GM12878 (cell line): Measurements from ENCODE around the gene PTPRN2. TPM values are rescaled to one million over a fixed set of nuclear protein-coding genes. Genes with fewer than 3 reads are reported as not detected.

Source experiments
- ATAC-seq: fragments of 200-7000 bp; cut with Tn5 transposase; 3 replicates; pipeline ENCODE4 v1.9.1; 2020; ENCODE audit warnings: mild to moderate bottlenecking, moderate library complexity
- BruUV-seq: library from RNA; stranded (reverse); fragments of 400-500 nt; replicated peaks from 2 replicates; lab custom pipeline; 2021; lab: Mats Ljungman, UMichigan
- CTCF ChIA-PET: fragments of 300-600 bp; sonication (Branson Sonifier 250); formaldehyde crosslinking; extraction: SDS; loops from one replicate; lab custom pipeline; 2021; ENCODE audit warnings: inconsistent platforms; lab: Yijun Ruan, JAX
- POLR2A ChIA-PET: fragments of 350-600 bp; formaldehyde crosslinking; extraction: SDS; loops from one replicate; lab custom pipeline; 2021; ENCODE audit warnings: inconsistent platforms; lab: Charles Lee
- RAD21 ChIA-PET: fragments of 300-600 bp; sonication (Branson Sonifier 250); formaldehyde crosslinking; loops from one replicate; lab custom pipeline; 2023; ENCODE audit warnings: antibody characterized with exemption; ENCODE audit not compliant: unreplicated experiment; lab: Charles Lee
- SMC1A ChIA-PET: fragments of 300-600 bp; sonication (Branson Sonifier 250); formaldehyde crosslinking; loops from one replicate; lab custom pipeline; 2023; ENCODE audit not compliant: unreplicated experiment, uncharacterized antibody; lab: Charles Lee
- DNase-seq: peaks from one replicate; pipeline ENCODE4 v3.0.0-alpha.2; 2011; ENCODE audit warnings: low read depth, low spot score
- FAIRE-seq: peaks from 3 replicates; lab custom pipeline; 2011; peaks lifted over from hg19 to GRCh38; lab: Jason Lieb, UNC
- H2AFZ ChIP-seq: 2 replicates; pipeline ENCODE4 v1.6.0; 2011; ENCODE audit warnings: low read depth, low read length, control low read depth; ENCODE audit not compliant: control insufficient read depth
- H3K27ac ChIP-seq: 2 replicates; pipeline ENCODE4 v1.5.1; 2011; ENCODE audit warnings: control low read depth; ENCODE audit not compliant: control insufficient read depth, insufficient read depth
- H3K27me3 ChIP-seq, 2 experiments: replicated peaks in 1 of 2; 2 replicates each; pipeline versions ENCODE4 v1.6.0 to v1.6.1; 2011; ENCODE audit warnings: low read length in 1 of 2; ENCODE audit not compliant: control insufficient read depth in 2 of 2, insufficient read depth in 2 of 2
- H3K36me3 ChIP-seq, 2 experiments: 2 replicates each; pipeline ENCODE4 v1.5.1; 2011; ENCODE audit warnings: low read length in 1 of 2; ENCODE audit not compliant: control insufficient read depth in 2 of 2, insufficient read depth in 2 of 2
- H3K4me1 ChIP-seq: 2 replicates; pipeline ENCODE4 v1.6.1; 2011; ENCODE audit warnings: mild to moderate bottlenecking, low read length, moderate library complexity, mixed read lengths; ENCODE audit not compliant: control insufficient read depth, insufficient read depth
- H3K4me2 ChIP-seq: 2 replicates; pipeline ENCODE4 v1.6.0; 2011; ENCODE audit warnings: control low read depth; ENCODE audit not compliant: control insufficient read depth, insufficient read depth
- H3K4me3 ChIP-seq: fragments of 200-600 bp; sonication (generic); 2 replicates; pipeline ENCODE4 v1.5.1; 2016
- H3K79me2 ChIP-seq: 2 replicates; pipeline ENCODE4 v1.6.0; 2011; ENCODE audit warnings: low read length; ENCODE audit not compliant: control insufficient read depth, insufficient read depth
- H3K9ac ChIP-seq: 2 replicates; pipeline ENCODE4 v1.8.0; 2011; ENCODE audit warnings: low read length, control low read depth, mixed read lengths; ENCODE audit not compliant: control insufficient read depth, insufficient read depth
- H3K9me3 ChIP-seq: replicated peaks from 3 replicates; pipeline ENCODE4 v1.5.1; 2011; ENCODE audit warnings: mild to moderate bottlenecking, low read length; ENCODE audit not compliant: control insufficient read depth, insufficient read depth
- H4K20me1 ChIP-seq: 2 replicates; pipeline ENCODE4 v1.6.0; 2011; ENCODE audit not compliant: control insufficient read depth, insufficient read depth
- CHD2 ChIP-seq: IDR thresholded peaks from 2 replicates; pipeline ENCODE4 v1.6.1; 2011; ENCODE audit warnings: low read depth, low read length, improper control_type of control experiment, borderline replicate concordance
- DPF2 ChIP-seq: fragments of 450-650 bp; IDR thresholded peaks from 2 replicates; pipeline ENCODE4 v1.6.1; 2017; ENCODE audit warnings: mild to moderate bottlenecking
- JUNB ChIP-seq: IDR thresholded peaks from 2 replicates; pipeline ENCODE4 v1.6.1; 2016; ENCODE audit warnings: antibody characterized with exemption, mild to moderate bottlenecking
- MEF2B ChIP-seq: fragments of 450-650 bp; IDR thresholded peaks from 2 replicates; pipeline ENCODE4 v1.6.1; 2018; ENCODE audit warnings: mild to moderate bottlenecking, moderate library complexity; ENCODE audit not compliant: partially characterized antibody, poor library complexity, severe bottlenecking
- MTA3 ChIP-seq: IDR thresholded peaks from 2 replicates; pipeline ENCODE4 v1.6.1; 2012; ENCODE audit warnings: low read length, inconsistent platforms, borderline replicate concordance
- NFYB ChIP-seq: IDR thresholded peaks from 2 replicates; pipeline ENCODE4 v1.6.1; 2011; ENCODE audit warnings: low read depth, mild to moderate bottlenecking, low read length, improper control_type of control experiment, moderate library complexity; ENCODE audit not compliant: insufficient read depth
- PML ChIP-seq: IDR thresholded peaks from 2 replicates; pipeline ENCODE4 v1.6.1; 2012; ENCODE audit warnings: low read length, inconsistent platforms
- YY1 ChIP-seq: IDR thresholded peaks from 2 replicates; pipeline ENCODE4 v1.6.1; 2011; ENCODE audit warnings: low read depth, mild to moderate bottlenecking, low read length
- WGBS: methylation state at CpG from one replicate; pipeline ENCODE4 v1.1.6; 2016; ENCODE audit warnings: low lambda C conversion rate; ENCODE audit not compliant: insufficient replicate concordance, insufficient coverage; ENCODE audit errors: missing lambda C conversion rate; 5-methylcytosine and 5-hydroxymethylcytosine counted together
- in situ Hi-C: fragments of 300-500 bp; cut with MboI; formaldehyde crosslinking; loops from 9 replicates; pipeline ENCODE4 v1.14.3; 2018; ENCODE audit warnings: mixed read lengths
- intact Hi-C: fragments of 100-400 bp; cut with micrococcal nuclease; formaldehyde crosslinking; loops from one replicate; pipeline ENCODE4 v1.14.2; 2022; ENCODE audit not compliant: unreplicated experiment
- polyA plus RNA-seq, 11 experiments: library from polyadenylated mRNA; depleted of rRNA in 4 of 11; unstranded in 6 of 11; stranded (reverse) in 5 of 11; fragments of >200 nt; fragmentation: Nextera tagmentation in 4 of 11; fragmentation: Illumina TruSeq in 1 of 11; extraction: Ambion mirVana in 4 of 11; extraction: Trizol in 1 of 11; gene quantifications; 1 replicate in 1 of 11; 2 replicates in 10 of 11; pipeline versions ENCODE4 v1.2.1 to v1.2.3, GENCODE V29; 2011 to 2016; ENCODE audit warnings: inconsistent platforms in 2 of 11, missing spikeins in 2 of 11, low read depth in 1 of 11
- total RNA-seq, 4 experiments: library from RNA; depleted of rRNA in 3 of 4; stranded (reverse); fragments of >200 nt in 3 of 4; fragmentation: Illumina TruSeq in 1 of 4; extraction: Trizol in 1 of 4; gene quantifications; 2 replicates each; pipeline versions ENCODE4 v1.2.1 to v1.2.3, GENCODE V29; 2013 to 2021
- TF ChIP-seq, protein P1 (sequence below): fragments of 450-650 bp; formaldehyde crosslinking; IDR thresholded peaks from 2 replicates; pipeline ENCODE4 v1.4.0; 2020; ENCODE audit warnings: mild to moderate bottlenecking, moderate library complexity
- TF ChIP-seq, protein P2 (sequence below): fragments of 450-650 bp; IDR thresholded peaks from 2 replicates; pipeline ENCODE4 v1.6.1; 2016; ENCODE audit warnings: mild to moderate bottlenecking, moderate library complexity, borderline replicate concordance
- TF ChIP-seq, protein P3 (sequence below): IDR thresholded peaks from 2 replicates; pipeline ENCODE4 v1.6.1; 2012; ENCODE audit warnings: improper control_type of control experiment, low read depth, low read length; ENCODE audit not compliant: insufficient replicate concordance

Gene PTPRN2
- total and polyA plus RNA-seq, 10 of the 15 experiments (the other 5 are each of a cell fraction or from before 2014, with no cell fraction given): 5.4 TPM; not detected in 9

DNA sequence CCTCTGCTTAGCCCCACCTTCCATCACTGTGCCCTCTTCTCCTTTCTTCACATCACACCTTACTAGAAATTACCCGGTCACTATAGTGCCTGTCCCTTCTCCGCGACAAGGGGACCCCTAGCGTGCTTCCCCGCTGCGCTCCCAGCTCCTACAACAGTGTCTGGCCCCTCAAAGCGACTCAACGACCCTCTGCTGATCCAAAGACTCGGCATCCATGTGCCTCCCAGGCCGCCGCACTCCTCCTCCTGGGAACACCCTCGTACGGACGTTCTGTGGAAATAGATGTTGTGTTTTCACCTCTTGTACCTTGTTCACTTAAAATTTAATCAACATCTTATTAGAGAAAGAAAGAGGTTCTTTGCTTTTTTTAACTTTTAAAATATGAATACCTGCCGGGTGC, 787.3 kb downstream of the PTPRN2 start:
- RAD21 ChIA-PET: no interaction called here
- in situ Hi-C loops: no loop called here
- BruUV-seq: no TSS peak
- TF ChIP-seq CHD2 (no peak), YY1 (no peak), JUNB (no peak), MEF2B (no peak), DPF2 (no peak), MTA3 (no peak), NFYB (no peak), PML (no peak)
- TF ChIP-seq, protein P1, sequence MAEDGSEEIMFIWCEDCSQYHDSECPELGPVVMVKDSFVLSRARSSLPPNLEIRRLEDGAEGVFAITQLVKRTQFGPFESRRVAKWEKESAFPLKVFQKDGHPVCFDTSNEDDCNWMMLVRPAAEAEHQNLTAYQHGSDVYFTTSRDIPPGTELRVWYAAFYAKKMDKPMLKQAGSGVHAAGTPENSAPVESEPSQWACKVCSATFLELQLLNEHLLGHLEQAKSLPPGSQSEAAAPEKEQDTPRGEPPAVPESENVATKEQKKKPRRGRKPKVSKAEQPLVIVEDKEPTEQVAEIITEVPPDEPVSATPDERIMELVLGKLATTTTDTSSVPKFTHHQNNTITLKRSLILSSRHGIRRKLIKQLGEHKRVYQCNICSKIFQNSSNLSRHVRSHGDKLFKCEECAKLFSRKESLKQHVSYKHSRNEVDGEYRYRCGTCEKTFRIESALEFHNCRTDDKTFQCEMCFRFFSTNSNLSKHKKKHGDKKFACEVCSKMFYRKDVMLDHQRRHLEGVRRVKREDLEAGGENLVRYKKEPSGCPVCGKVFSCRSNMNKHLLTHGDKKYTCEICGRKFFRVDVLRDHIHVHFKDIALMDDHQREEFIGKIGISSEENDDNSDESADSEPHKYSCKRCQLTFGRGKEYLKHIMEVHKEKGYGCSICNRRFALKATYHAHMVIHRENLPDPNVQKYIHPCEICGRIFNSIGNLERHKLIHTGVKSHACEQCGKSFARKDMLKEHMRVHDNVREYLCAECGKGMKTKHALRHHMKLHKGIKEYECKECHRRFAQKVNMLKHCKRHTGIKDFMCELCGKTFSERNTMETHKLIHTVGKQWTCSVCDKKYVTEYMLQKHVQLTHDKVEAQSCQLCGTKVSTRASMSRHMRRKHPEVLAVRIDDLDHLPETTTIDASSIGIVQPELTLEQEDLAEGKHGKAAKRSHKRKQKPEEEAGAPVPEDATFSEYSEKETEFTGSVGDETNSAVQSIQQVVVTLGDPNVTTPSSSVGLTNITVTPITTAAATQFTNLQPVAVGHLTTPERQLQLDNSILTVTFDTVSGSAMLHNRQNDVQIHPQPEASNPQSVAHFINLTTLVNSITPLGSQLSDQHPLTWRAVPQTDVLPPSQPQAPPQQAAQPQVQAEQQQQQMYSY (CRISPR knock-in tag): no peak
- TF ChIP-seq, protein P2, sequence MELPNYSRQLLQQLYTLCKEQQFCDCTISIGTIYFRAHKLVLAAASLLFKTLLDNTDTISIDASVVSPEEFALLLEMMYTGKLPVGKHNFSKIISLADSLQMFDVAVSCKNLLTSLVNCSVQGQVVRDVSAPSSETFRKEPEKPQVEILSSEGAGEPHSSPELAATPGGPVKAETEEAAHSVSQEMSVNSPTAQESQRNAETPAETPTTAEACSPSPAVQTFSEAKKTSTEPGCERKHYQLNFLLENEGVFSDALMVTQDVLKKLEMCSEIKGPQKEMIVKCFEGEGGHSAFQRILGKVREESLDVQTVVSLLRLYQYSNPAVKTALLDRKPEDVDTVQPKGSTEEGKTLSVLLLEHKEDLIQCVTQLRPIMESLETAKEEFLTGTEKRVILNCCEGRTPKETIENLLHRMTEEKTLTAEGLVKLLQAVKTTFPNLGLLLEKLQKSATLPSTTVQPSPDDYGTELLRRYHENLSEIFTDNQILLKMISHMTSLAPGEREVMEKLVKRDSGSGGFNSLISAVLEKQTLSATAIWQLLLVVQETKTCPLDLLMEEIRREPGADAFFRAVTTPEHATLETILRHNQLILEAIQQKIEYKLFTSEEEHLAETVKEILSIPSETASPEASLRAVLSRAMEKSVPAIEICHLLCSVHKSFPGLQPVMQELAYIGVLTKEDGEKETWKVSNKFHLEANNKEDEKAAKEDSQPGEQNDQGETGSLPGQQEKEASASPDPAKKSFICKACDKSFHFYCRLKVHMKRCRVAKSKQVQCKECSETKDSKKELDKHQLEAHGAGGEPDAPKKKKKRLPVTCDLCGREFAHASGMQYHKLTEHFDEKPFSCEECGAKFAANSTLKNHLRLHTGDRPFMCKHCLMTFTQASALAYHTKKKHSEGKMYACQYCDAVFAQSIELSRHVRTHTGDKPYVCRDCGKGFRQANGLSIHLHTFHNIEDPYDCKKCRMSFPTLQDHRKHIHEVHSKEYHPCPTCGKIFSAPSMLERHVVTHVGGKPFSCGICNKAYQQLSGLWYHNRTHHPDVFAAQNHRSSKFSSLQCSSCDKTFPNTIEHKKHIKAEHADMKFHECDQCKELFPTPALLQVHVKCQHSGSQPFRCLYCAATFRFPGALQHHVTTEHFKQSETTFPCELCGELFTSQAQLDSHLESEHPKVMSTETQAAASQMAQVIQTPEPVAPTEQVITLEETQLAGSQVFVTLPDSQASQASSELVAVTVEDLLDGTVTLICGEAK: no peak
- TF ChIP-seq, protein P3, sequence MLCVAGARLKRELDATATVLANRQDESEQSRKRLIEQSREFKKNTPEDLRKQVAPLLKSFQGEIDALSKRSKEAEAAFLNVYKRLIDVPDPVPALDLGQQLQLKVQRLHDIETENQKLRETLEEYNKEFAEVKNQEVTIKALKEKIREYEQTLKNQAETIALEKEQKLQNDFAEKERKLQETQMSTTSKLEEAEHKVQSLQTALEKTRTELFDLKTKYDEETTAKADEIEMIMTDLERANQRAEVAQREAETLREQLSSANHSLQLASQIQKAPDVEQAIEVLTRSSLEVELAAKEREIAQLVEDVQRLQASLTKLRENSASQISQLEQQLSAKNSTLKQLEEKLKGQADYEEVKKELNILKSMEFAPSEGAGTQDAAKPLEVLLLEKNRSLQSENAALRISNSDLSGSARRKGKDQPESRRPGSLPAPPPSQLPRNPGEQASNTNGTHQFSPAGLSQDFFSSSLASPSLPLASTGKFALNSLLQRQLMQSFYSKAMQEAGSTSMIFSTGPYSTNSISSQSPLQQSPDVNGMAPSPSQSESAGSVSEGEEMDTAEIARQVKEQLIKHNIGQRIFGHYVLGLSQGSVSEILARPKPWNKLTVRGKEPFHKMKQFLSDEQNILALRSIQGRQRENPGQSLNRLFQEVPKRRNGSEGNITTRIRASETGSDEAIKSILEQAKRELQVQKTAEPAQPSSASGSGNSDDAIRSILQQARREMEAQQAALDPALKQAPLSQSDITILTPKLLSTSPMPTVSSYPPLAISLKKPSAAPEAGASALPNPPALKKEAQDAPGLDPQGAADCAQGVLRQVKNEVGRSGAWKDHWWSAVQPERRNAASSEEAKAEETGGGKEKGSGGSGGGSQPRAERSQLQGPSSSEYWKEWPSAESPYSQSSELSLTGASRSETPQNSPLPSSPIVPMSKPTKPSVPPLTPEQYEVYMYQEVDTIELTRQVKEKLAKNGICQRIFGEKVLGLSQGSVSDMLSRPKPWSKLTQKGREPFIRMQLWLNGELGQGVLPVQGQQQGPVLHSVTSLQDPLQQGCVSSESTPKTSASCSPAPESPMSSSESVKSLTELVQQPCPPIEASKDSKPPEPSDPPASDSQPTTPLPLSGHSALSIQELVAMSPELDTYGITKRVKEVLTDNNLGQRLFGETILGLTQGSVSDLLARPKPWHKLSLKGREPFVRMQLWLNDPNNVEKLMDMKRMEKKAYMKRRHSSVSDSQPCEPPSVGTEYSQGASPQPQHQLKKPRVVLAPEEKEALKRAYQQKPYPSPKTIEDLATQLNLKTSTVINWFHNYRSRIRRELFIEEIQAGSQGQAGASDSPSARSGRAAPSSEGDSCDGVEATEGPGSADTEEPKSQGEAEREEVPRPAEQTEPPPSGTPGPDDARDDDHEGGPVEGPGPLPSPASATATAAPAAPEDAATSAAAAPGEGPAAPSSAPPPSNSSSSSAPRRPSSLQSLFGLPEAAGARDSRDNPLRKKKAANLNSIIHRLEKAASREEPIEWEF: no peak

More for the DNA sequence above, 787.3 kb downstream of the PTPRN2 start:
- intact Hi-C loops: no loop called here
- no peak overlapping the region for H3K9ac ChIP-seq
- SMC1A ChIA-PET: no interaction called here
- POLR2A ChIA-PET: no interaction called here
- 70% methylated on average over 15 of the region's 15 CpGs for WGBS
- H4K20me1 ChIP-seq: no peaks in the 10 kb centered on the region
- CTCF ChIA-PET: no interaction called here
- ATAC-seq (no peak), FAIRE-seq (no peak), DNase-seq (no peak)
- no peaks in the 10 kb centered on the region; the same call in 2 of the 3 replicates for H3K9me3 ChIP-seq
- no peak overlapping the region for H3K4me2 ChIP-seq
- H3K36me3 ChIP-seq: no peaks in the 10 kb centered on the region
- H3K27me3 ChIP-seq: no peaks in the 10 kb centered on the region
- H3K79me2 ChIP-seq: no peaks in the 10 kb centered on the region
- no peak overlapping the region for H3K27ac ChIP-seq
- no peak overlapping the region for H3K4me3 ChIP-seq
- H2AFZ ChIP-seq: no peak overlapping the region
- no peaks in the 10 kb centered on the region for H3K4me1 ChIP-seq
